HG03060 (cell line): ENCODE measurements around the gene TM7SF3.

Source experiments
- ATAC-seq: cut with Tn5 transposase; IDR thresholded peaks from one replicate; pipeline ENCODE4 v1.9.1; 2021; ENCODE audit warnings: low read depth, moderate number of reproducible peaks; ENCODE audit not compliant: unreplicated experiment

The TM7SF3 gene

DNA sequence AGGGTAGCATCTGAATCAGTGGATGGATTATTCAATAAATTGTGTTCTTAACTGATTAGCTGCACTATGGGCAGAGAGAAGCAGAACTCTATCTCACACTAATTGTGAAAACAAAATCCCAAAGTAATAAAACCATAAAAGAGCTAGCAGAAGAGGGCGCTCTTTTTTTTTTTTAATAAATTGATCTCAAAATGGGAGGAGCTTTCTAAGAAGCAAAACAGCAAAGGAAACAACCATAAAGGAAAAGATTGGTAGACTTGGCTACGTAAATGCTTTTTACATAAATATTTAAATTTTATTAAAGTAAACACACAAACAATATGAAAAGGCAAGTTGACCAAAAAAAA is 1.5 kb upstream of the TM7SF3 start:
- ATAC-seq, result no peak

DNA sequence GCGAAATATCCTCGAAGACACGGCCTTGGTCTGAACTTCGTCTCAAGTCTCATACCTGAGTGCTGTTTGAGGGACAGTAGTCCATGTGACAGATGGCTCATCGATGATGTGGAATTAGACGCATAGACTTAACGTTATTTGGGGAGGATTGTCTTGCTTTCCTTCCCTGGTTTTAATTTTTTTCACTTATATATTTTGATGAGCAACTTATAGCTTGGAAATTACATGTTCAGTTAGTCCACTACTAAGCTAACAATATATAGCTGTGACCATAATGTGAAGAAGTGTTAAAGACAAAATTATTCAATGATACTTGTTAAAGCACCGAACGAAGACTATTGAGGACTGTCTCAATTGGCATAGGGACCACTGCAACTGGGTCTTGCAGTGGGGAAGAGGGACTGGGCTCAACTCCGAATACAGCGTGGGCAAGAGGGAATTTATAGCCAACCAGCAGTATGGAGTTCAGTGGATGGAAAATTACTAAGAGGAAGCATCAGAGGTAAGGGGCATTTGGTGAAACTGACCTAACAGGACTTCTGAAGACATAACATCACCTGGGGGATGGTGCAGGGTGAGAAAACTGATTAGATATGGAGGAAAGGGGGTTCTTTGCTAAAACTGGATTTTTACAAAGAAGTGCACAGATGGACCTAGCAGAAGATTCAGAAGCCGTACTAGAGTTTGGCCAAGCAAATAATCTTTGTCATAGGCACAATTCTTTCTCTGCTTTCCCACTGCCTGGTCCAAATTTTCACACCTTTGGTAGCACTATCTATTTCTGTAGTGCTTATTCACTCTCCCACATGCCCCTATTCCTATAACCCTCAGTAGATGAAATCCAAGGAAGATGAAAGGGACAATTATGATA is 910 bp upstream of the TM7SF3 start:
- ATAC-seq, result no peak

DNA sequence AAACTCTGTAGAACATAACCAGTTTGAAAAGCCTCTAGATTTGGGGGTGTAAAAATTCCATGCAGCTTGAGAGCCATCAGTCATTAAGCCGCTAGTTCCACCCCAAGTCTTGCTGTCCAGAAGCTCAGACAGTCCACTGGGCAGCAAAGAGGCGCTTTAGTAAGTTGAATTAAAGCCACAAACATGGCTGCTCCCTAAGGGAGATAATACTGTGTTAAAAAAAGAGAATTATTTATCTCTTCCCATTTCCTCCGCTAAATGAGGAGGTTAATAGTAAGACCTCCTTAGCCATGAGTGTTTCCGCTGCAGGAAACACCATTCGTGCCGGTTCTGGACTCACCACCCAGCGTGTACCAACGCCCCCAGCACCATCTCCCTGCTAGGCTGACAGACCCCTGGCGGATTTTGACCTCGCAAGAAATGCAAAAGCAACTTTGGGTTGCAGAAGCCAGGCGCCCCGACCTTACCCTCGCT is 536 bp downstream of the TM7SF3 start:
- ATAC-seq, result peak; percentile 6

DNA sequence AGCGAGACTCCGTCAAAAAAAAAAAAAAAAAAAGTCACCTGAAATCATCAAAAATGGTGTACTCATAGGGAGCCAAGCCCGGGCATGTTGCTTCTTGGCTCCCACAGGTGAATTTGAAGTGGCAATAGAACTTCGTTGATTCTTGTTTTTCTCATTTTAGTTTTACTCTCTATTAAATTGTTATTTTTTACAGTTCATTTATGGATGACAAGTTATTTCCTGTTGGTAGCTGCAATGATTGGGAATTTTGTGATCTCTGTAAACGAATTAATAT is 1.3 kb downstream of the TM7SF3 start:
- ATAC-seq, result no peak

DNA sequence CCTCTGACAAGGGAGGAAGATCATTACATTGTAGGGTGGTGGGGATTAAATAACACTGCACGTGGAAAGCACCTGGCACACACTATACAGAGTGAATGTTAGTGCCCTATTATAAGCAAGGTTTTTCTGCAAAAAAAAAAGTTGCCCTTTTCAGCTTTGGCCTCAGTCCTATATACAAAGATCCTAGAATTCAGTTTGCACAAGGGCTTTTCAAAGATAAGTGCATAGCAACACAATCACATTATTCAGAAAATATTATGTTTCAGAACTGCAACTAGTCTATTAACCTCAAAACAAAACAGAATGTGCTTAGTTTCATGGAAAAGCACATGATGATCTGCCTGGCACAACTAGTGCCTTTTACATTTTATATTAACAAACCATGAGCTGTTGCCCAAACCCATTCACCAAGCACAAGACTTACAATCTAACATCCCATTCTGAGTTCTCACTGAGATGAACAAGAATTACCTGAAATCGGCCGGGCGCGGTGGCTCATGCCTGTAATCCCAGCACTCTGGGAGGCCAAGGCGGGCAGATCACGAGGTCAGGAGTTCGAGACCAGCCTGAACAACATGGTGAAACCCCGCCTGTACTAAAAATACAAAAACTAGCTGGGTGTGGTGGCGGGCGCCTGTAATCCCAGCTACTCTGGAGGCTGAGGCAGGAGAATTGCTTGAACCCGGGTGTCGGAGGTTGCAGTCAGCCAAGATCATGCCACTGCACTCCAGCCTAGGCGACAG is 1.8 kb downstream of the TM7SF3 start:
- ATAC-seq, result no peak

DNA sequence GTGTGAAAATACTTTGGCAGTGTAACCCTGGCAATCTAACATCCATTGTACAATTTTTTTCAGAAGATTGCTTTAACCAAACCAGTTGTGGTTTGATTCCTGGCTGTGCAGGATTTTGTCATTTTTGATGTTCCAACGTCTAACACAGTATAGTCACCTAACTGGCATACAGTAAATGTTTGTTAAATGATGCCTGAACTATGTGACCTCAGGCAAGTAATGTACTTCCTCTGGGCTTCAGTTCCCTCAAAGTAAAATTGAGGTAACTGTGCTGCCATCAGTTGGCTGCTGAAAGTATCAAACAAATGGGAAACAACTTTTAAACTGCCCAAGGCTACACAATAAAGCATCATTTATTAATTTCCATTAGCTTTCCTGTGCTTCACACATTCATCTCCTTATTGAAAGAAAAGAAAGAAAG is 4.3 kb downstream of the TM7SF3 start:
- ATAC-seq, result no peak

DNA sequence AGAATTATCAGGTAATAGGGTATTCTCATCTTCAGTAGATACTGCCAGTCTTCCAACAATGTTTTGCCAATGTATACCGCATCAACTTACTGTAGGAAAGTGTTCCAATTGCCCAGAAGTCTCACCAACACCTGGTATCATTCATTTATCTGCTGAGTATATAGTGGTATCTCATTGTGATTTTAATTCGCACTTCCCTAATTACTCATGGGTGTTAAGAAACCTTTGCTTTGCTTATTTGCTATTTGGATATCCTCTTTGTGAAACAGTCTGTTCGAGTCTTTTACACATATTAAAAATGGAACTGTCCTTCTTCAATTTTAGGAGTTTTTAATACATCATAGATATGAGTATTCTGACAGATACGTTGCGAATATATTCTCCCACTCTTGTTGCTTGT is 6.1 kb downstream of the TM7SF3 start:
- no peak for ATAC-seq

DNA sequence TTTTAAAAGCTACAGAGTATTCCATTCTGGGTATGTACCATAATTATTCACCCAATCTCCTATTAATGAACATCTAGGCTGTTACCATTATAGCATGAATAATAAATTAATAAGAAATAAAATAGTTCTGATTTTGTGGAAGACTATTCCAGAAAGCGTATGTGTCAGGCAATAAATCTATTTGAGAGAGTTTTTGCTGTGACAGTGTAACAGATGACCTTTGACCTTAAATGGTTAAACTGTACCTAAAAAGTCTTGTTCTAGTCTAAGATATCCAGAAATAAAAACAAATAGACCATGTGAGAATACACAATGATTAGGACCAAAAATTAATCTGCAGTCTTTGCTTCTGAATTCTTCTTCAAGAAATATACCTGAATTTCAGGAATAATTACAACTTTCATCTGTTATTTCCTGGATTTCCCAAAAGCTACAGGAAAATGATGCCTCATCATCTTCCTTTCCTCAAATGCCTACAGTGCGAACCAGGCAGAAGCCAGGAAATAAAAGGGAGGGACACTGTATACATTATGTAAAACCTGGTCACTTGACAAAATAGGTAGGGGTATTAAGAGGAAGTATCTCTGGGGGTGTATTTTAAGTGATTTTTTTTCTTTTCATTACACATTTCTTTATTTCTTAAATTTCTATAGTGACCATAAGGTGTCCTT is 7.3 kb downstream of the TM7SF3 start:
- ATAC-seq, result no peak

DNA sequence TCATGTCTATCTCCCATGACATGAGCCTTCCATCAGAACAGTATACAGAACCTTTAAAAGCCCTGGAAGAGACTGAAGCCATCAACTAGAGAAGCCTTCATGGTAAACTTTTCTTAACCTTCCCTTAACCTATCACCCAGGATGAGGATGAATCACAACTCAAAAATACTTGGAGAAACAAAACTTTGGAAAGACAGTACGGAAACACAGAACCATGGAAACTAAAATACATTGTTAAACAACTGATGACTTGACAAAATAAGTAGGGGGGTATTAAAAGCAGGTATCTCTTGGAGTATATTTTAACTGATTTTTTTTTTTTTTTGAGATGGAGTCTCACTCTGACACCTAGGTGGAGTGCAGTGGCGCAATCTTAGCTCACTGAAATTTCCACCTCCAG is 8.7 kb downstream of the TM7SF3 start:
- no peak for ATAC-seq

DNA sequence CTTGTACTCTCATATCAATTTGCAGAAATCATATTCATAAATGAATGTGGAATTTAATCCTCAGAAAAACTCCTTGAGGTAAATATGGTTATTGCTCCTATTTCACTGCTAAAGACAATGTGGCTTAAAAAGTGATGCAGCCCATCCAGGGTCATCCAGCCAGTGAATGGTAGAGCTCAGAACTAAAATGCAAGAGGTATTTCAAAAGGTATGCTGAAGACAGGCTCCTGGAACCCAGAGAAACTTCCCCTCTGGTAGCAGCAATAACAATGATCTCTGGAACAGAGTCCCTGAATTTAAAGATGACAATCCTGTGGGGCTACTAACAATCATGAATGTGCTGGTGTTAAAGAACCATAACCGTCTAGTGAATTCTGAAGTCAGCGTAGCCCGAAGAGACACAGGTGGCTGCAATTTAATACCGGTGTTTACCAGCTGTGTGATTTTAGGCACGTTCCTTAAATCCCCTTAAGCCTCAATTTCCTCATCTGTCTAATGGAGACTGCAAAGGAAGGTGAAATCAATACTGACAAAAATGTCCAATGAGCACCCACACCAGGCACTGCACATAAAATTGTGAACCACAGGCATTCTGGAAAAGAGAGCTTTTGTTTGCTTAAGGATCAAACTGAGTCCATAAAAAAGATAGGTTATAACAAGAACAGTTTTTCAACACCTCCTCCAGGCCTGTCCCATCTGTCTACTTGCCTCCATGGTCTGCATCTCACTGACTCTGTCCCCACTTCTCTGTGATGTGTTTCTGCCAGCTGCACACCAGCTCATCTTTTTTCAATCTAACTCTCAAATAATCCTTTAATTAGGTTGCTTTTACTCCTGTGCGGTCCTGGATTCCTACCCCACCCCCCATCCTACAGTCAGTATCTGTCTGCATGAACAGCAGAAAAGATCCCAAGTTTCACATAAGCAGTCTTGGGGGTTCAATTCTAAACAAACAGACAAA is 10.5 kb downstream of the TM7SF3 start:
- no peak for ATAC-seq

DNA sequence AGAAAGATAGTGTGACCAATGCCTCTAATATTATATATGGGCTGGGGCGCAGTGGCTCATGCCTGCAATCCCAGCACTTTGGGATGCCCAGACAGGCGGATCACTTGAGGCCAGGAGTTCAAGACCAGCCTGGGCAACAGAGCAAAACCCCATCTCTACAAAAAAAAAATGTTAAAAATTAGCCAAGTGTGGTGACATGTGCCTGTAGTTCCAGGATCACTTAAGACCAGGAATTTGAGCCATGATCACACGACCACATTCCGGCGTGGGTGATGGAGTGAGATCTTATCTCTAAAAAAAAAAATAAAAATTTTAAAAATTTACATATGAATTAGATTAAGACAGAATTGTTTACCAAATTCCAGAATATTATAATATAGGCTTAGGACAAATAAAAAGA is 12.0 kb downstream of the TM7SF3 start:
- no peak for ATAC-seq

DNA sequence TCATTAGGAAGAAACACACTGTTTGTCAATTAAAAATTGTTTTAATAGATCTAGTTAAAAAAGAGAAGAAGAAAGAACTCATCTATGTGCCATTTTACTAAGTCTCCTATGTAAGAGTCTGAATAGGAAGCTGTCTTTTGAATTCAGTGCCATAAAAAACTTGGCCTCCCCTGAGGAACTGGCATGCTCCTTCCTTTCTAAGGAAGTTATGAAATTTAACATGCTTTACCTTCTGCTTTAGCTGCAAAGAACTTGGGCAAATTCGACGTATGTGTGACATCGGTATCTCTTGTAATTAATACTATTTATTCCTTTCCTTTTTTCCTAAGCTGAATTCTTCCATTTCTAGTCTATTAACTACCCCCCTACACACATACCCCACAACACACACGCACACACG is 12.5 kb downstream of the TM7SF3 start:
- no peak for ATAC-seq

DNA sequence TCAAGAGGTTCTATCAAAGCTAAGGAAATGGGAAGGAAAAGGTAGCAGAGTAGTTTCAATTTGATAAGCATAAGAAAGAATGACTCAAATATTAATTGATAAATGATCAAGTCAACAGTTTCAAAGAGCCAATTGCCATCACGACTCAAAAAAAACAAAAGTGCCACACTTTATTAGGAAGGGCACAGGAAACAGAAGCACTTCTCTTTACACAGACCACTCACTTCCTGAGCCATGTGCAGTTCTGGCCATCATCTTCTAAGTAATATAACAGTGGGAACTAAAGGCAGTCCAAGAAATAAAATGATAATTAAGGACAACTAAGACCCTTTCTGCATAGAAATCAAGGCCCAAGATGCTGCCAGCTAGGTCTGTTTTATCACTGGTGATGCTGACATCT is 13.2 kb downstream of the TM7SF3 start:
- no peak for ATAC-seq

DNA sequence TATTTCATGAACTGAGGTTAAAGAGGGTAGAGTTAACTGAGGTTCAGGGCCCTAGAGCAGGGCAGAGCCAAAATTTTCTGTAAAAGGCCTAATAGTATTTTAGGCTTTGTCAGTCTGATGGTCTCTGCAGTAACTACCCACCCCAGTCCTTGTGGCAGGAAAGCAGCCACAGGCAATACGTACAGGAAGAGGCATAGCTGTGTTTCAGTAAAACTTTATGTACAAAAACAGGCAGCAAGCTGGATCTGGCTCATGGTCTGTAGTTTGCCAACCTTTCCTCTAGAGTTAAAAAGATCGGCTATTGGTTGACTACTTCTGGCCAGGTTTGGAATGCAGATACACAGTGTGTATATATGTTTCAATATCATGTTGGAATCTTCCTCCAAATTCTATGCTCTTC is 17.2 kb downstream of the TM7SF3 start:
- no peak for ATAC-seq

DNA sequence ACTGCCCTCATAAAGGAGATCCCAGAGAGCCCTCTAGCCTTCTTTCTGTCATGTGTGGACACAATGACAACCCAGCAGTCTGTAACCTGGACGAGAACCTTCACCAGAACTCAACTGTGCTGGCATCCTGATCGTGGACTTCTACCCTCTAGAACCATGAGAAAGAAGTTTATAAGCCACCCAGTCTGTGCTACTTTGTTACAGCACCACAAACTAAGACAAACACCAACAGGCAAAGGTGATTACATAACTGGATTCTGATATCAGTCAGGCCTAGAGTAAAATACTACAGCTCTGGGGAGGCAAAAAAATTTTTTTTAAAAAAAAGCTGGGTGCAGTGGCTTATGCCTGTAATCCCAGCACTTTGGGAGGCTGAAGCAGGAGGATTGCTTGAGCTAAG is 18.5 kb downstream of the TM7SF3 start:
- ATAC-seq, result no peak

DNA sequence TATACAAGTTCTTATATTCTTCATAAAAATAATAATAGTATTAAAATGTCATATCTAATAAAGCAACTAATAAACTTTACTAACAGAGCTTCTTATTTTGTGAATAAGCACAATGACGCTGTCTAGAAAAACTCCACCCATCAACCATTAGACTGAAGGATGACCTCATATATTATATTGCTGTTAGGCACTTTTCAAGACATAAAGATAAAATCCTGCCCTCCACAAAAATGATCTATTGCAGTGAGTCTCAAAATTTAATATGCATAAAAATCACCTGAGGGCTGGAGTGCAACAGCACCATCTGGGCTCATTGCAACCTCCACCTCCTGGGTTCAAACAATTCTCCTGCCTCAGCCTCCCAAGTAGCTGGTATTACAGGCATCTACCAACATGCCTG is 20.1 kb downstream of the TM7SF3 start:
- ATAC-seq, result no peak

DNA sequence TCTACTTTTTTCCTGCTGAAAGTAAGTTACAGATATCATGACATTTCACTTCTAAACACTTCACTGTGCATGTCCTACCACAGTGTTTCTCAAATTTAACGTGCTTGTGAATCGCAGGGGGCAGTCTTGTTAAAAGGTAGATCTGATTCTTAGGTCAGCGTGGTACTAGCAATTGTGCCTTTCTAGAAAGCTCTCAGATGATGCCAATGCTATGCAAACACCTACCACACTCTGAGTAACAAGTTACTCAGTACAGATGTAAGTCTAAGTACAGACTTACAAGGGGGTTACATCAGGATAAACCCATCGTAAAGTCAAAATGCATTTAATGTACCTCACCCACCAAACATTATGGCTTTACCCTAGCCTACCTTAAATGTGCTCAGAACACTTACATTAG is 22.4 kb downstream of the TM7SF3 start:
- no peak for ATAC-seq

DNA sequence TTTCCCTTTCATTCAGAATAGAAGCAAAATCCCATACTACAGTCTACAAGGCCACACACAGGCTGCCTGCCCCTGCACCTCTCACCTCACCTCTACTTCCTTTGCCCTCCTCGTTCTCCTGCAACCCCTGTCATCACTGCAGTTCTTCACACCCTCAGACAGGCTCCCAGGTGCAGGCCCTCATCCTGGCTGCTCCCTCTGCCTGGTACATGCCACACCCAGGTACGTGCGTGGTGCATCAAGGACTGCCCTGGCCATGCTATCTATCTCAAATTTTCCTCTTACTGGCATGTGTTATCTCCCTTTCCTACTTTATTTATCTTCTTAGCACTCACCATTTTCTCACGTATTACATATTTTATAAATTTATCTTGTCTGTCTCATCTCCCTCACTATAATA is 24.3 kb downstream of the TM7SF3 start:
- ATAC-seq, result no peak

DNA sequence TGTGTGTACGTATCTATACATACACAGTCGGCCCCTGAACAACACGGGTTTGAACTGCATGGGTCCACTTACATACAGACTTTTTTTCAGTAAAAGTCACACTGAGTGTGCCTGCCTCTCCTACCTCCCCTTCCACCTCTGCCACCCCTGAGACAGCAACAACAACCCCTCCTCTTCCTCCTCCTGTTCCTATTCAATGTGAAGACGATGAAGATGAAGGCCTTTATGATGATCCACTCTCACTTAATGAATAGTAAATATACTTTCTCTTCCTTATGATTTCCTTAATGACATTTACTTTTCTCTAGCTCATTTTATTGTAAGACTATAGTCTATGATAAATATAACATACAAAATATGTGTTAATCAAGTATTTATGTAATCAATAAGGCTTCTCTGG is 25.5 kb downstream of the TM7SF3 start:
- ATAC-seq, result no peak

DNA sequence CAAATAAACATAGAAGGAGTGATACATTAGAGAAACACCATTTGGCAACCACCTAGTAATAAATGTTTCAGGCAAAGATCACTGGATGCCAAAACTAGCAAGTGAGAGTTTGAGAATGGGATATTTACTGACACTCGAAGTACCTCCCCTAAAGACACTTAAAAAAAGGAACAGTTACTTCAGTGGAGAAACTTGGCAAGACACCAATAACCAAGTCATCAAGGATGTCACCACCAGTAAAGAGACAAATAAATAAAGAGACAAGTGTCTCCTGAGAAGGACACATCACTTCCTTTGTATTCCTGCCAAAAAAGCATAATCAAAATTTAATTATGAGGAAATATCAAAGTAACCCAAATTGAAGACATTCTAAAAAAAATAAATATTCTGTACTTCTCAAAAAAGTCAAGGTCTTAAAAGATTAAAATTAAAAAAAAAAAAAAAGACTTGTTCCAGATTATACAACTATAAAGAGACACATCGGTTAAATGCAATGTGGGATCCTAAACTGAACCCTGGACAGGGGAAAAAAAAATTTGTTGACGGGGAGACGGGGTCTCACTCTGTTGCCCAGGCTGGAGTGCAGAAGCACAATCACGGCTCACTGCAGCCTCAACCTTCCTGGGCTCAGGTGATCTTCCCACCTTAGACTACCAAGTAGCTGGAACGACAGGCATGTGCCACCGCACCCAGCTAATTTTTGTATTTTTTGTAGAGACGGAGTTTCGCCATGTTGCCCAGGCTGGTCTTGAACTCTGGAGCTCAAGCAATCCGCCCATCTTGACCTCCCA is 26.4 kb downstream of the TM7SF3 start:
- no peak for ATAC-seq
